ENCODE results near the gene RPS27L. TPM values are rescaled to one million over a fixed set of nuclear protein-coding genes. Genes with fewer than 3 reads are reported as not detected.
A peak's percentile ranks its signal among the peaks of the same experiment; 100 is the strongest.

Gene RPS27L
- total RNA-seq, result 49.4 and 50.9 TPM in 2 replicates
- total RNA-seq (2013), result 73.7 TPM
- polyA plus RNA-seq, result 17.5 and 21.6 TPM in 2 replicates
- 11.0 and 13.7 TPM in 2 replicates for polyA minus RNA-seq

DNA sequence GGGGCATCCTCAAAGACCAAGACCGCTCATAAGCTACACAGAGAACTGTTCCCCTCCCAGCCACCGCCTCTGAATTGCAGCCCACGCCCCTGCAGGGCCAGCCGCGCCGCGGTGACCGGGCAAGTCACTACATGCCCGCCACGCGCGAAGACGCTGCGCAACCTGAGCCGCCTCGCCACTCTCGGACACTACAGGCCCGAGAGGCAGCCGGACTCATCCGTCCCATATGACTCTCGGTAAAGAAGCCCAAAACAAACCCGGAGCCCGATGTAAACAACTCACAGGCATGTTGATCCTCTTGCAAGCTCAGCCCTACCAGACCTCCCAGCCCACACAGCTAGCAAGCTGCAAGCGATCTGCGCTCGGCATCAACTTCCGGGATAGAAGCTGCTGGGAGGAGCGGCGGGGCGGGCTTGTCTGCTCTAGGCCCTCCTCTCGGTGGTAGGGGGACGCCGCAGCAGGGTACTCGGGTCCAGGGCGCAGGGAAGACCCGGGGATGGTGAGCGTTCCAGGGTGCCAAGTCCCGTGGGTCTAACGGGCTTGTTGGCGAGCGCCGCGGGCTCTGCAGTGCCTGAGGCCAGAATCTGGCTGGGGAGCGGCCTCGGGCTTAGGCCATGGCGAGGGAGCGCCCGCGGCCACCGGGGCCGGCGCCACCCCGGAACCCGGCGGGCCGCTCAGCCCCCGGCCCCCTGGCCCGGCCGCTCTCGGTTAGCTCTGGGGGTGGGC, at the start of gene RPS27L:
TSS of gene RPS27L (minus strand) at position 360 of the 726 bp plus-strand sequence. CDS start at position 288, 72 bp downstream.
- ChIA-PET POLR2A (interaction anchor here (0.6 to 1.8 kb wide), 6 partner anchors 14 to 911 kb away, joined by 3 to 13 read pairs (median 5); partner anchors contain the start of gene RAB8B), CTCF (interaction anchor here (0.6 to 1.9 kb wide), 7 partner anchors 46 to 245 kb away, joined by 3 to 5 read pairs (median 4); no protein-coding TSS in a partner anchor)
- peak; percentile 90 for DNase-seq
- peak; percentile 96 for ATAC-seq (ENCODE audit: low read depth)
- intact Hi-C loops (cut with micrococcal nuclease), result loop anchor here (1.0 to 5.0 kb wide), 5 partner anchors 32 to 120 kb away; partner anchors contain the start of genes APH1B and RAB8B
- under 1% methylated on average over 50 of the region's 60 CpGs for WGBS (ENCODE audit: insufficient coverage)
- H3K9ac ChIP-seq (ENCODE audit: low read length), result peak within 1 kb of the TSS; percentile 82
- H3K4me3 Mint-ChIP-seq, result peak within 1 kb of the TSS; percentile 96
- no peaks in the 10 kb centered on the region for H4K20me1 ChIP-seq (ENCODE audit: control insufficient read depth, insufficient read depth, low read length, poor library complexity, severe bottlenecking)
- peaks cover 14 to 17% of the 10 kb centered on the region in 2 donors for H3K4me1 ChIP-seq (ENCODE audit: control insufficient read depth in 2 of 2, insufficient read depth in 2 of 2, low read length in 2 of 2)
- H3K9me3 Mint-ChIP-seq (ENCODE audit: insufficient read depth), result no peaks in the 10 kb centered on the region
- peak within 1 kb of the TSS; percentile 83 to 95 (median 88) for H3K4me3 ChIP-seq (ENCODE audit: control extremely low read depth in 1 of 5, extremely low read depth in 1 of 5, insufficient read depth in 1 of 5, low read depth in 2 of 5, low read length in 4 of 5)
- H3K4me1 Mint-ChIP-seq, result peaks cover 28% of the 10 kb centered on the region
- peak within 1 kb of the TSS; percentile 79 for H2AFZ ChIP-seq (ENCODE audit: insufficient read depth, low read depth, low read length, poor library complexity, severe bottlenecking)
- peaks cover 26% of the 10 kb centered on the region for H3K79me2 ChIP-seq (ENCODE audit: control insufficient read depth, insufficient read depth, low read length)
- TF ChIP-seq CTCF (IDR thresholded peaks at IDR 0.05) (no peak), EZH2 (IDR thresholded peaks at IDR 0.05; ENCODE audit: borderline replicate concordance, insufficient read depth, low read depth, low read length, poor library complexity, severe bottlenecking) (no peak)
- H3K9me3 ChIP-seq (ENCODE audit: control extremely low read depth in 1 of 3, control insufficient read depth in 2 of 3, insufficient read depth in 1 of 3, low read length in 2 of 3), result no peaks in the 10 kb centered on the region
- H3K4me2 ChIP-seq (replicated peaks; ENCODE audit: low read depth, low read length, poor library complexity, severe bottlenecking), result peak within 1 kb of the TSS; percentile 75
- H3K27ac ChIP-seq (ENCODE audit: low read length in 2 of 2), result peak within 1 kb of the TSS; percentile 68 to 81
- H3K27me3 Mint-ChIP-seq, result no peaks in the 10 kb centered on the region
- H3K36me3 ChIP-seq (replicated peaks in 1 of 2; ENCODE audit: control extremely low read depth in 1 of 2, control insufficient read depth in 1 of 2, extremely low read depth in 1 of 2, insufficient read depth in 2 of 2, low read length in 1 of 2), result peaks cover 4 to 16% of the 10 kb centered on the region in 2 experiments
- H3K27ac Mint-ChIP-seq, result peak within 1 kb of the TSS; percentile 99
- no peaks in the 10 kb centered on the region for H3K27me3 ChIP-seq (replicated peaks in 1 of 4; ENCODE audit: control extremely low read depth in 1 of 4, control insufficient read depth in 3 of 4, insufficient read depth in 4 of 4, low read length in 3 of 4)

GRCh38 chr15:63206079-63206478, 48.8 kb upstream of the RPS27L start:
- Histone ChIP-seq H2AFZ (ENCODE audit: insufficient read depth, low read depth, low read length, poor library complexity, severe bottlenecking) (no peak overlapping the region), H3K4me1 (ENCODE audit: control insufficient read depth in 2 of 2, insufficient read depth in 2 of 2, low read length in 2 of 2) (peaks cover 28 to 39% of the 10 kb centered on the region in 2 donors), H3K9me3 (ENCODE audit: control extremely low read depth in 1 of 3, control insufficient read depth in 2 of 3, insufficient read depth in 1 of 3, low read length in 2 of 3) (no peaks in the 10 kb centered on the region), H4K20me1 (ENCODE audit: control insufficient read depth, insufficient read depth, low read length, poor library complexity, severe bottlenecking) (peaks cover 85% of the 10 kb centered on the region), H3K4me2 (replicated peaks; ENCODE audit: low read depth, low read length, poor library complexity, severe bottlenecking) (no peak overlapping the region), H3K79me2 (ENCODE audit: control insufficient read depth, insufficient read depth, low read length) (peaks cover 98% of the 10 kb centered on the region), H3K36me3 (replicated peaks in 1 of 2; ENCODE audit: control extremely low read depth in 1 of 2, control insufficient read depth in 1 of 2, extremely low read depth in 1 of 2, insufficient read depth in 2 of 2, low read length in 1 of 2) (peaks cover 3 to 9% of the 10 kb centered on the region in 2 experiments), H3K9ac (ENCODE audit: low read length) (no peak overlapping the region), H3K27ac (ENCODE audit: low read length in 2 of 2) (peak overlapping the region in 1 of 2 donors; percentile 38), H3K27me3 (replicated peaks in 1 of 4; ENCODE audit: control extremely low read depth in 1 of 4, control insufficient read depth in 3 of 4, insufficient read depth in 4 of 4, low read length in 3 of 4) (no peaks in the 10 kb centered on the region), H3K4me3 (ENCODE audit: control extremely low read depth in 1 of 5, extremely low read depth in 1 of 5, insufficient read depth in 1 of 5, low read depth in 2 of 5, low read length in 4 of 5) (no peak overlapping the region)
- no CpG with 5 or more reads among the region's 2 CpGs for WGBS (ENCODE audit: insufficient coverage)
- Mint-ChIP-seq H3K27me3 (no peaks in the 10 kb centered on the region), H3K4me3 (no peak overlapping the region), H3K27ac (no peak overlapping the region), H3K4me1 (peaks cover 78% of the 10 kb centered on the region), H3K9me3 (ENCODE audit: insufficient read depth) (no peaks in the 10 kb centered on the region)
- ChIA-PET POLR2A (no interaction called here), CTCF (interaction anchor here (3.4 kb wide), 1 partner anchor 11 kb away, joined by 22 read pairs; no protein-coding TSS in a partner anchor)
- no peak for DNase-seq
- ATAC-seq (ENCODE audit: low read depth), result no peak
- intact Hi-C loops (cut with micrococcal nuclease), result no loop called here
- TF ChIP-seq EZH2 (IDR thresholded peaks at IDR 0.05; ENCODE audit: borderline replicate concordance, insufficient read depth, low read depth, low read length, poor library complexity, severe bottlenecking) (no peak), CTCF (IDR thresholded peaks at IDR 0.05) (no peak)
